Measurements from ENCODE around the gene CXCL12.

GRCh38 chr10:44374155-44374554, 10.7 kb downstream of the CXCL12 start:
- TF ChIP-seq EZH2 (IDR thresholded peaks at IDR 0.05; ENCODE audit: insufficient read depth, poor library complexity, severe bottlenecking) (no peak), EZH2phosphoT487 (IDR thresholded peaks at IDR 0.05; ENCODE audit: insufficient read depth, low read depth) (no peak)
